Cortex of kidney (tissue), 1 donor: Measurements from ENCODE around the gene RARB.

Source experiments
- DNase-seq: peaks from one replicate; lab custom pipeline; 2025; lab: John Stamatoyannopoulos, UW

RARB gene

DNA sequence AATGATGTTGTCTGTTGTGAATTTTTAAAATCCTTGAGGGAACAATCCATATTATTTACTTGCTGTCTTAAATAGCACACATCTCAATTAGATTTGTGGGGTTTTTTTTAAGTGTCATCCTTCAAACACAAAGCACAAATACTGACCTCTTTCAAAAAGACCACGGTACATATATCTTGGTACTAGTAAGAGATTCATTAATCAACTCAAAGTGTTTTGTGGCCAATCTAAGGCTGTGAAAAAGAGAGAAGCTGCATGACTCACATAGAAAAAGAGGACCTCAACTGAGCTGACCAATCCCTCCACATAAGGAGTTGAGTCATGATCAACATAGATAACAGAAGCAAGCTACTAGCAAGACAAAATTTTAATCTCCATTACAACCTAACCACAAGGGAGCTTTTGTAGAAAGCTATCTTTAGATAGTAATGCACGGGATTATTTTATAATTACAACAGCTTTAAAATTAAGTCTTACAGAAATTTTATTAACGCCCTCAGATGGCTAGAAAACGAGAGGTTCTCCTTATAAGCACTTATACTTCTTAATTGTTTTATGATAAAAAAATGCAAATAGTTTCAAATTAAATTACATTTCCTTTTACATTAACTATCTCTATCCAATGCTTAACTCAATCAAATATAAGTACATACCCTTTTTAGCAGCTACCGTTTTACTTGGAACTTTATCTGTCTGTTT, 176.2 kb downstream of the RARB start:
- no peak for DNase-seq

DNA sequence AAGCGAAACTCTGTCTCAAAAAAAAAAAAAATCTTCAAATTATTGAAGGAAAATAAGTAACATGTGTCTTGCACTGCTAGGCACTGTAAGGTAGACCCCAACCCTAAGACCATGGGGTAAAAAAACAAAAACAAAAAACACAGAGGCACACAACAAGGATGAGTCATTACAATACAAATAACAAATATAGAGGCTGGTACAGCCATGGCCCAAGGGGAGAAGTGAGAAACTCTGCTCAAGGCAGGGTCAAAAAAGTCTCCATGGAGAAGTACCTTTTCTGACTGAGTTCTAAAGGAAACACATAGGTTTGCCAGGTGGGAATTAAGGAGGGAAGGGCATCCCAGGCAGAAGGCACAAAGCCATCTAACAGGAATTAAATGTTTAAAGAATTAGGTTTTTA, 182.1 kb downstream of the RARB start:
- DNase-seq = no peak

DNA sequence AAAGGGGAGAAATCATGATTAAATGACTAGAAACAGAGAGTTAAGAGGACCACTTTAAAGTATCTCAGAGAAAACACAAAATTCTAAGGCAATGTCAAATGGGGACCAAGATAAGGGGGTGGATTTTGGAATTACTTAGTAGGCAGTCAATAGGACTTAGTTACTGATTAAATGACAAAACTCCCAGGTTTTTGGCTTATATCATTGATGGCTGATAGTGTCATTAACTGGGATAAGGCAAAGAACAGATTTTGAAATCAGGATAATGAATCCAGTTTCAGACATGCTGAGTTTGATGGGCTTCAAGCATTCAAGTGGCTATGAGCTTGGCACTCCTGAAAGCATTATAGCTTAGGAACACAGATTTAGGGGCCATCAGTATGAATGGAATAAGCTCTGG, 182.7 kb downstream of the RARB start:
- DNase-seq = no peak

DNA sequence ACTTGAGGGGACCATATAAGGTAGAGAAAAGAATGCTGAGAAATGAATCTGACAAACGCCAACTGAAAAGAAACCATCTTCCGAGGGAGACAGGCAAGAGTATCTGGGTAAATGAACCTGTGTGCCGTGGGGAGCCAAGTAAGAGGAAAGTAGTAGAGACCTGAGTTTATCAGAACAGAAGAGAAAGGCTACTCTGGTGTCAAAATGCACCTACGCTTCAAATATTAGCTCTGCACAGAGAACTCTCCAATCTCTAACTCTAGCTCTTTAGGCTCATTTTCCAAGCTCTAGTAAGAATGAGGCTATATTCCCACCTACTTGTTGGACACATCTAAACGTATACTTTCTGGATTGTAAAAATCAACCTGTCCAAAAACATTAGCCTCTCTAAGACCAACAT, 183.1 kb downstream of the RARB start:
- DNase-seq = no peak

DNA sequence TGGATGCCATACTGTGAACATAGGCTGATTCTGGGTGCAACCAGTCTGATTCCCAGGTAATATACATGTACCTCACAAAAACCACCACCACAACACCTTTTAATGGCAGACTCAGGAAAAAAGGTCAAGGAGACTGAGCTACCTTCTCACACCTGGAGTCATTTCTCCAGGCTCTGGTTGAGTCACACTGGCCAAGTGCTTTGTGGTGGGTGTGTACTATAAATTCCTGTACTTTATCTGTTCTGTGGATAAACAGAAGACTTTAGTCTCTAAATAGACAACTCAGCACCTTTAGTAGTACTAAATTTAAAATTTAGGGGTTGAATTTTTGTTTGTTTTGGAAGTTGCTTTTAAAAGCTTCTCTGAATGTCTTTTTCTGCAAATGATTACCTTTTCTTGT, 190.0 kb downstream of the RARB start:
- DNase-seq = no peak

DNA sequence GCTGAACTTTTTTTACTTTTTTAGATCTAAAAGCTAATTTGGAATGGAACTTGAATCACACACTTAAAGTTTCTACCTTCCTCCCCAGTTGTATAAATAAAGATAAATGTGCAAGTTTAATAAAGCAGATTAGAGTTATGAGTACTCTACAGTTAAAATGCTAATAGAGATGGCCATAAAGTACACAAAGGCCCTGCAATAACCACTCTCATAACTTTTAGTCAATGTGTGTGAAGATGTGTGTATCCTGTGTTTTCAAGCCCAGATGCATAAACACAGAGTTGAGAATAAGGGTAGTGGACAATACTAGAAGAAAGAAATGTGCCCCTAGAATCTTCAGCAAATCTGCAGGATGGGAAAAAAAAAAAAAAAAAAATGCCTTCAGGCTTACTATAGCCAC, 191.3 kb downstream of the RARB start:
- no peak for DNase-seq

DNA sequence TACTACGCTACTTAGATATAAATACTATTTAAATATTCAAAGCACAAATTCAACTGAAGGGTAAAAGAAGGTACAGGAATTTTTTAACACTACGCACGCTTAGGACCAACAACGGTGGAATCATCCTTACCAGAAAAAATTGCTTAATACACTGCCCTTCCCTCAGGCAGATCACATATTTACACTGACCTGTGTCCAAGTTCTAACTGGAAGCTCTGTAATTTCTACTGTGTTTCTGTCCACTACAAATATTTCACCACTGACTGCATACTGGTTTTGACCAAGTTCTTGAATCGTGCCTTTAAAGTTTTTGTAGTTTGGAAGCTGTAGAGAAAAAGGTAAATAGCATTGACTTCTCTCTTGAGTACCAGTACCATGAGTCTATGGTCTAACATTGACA, 192.4 kb downstream of the RARB start:
- DNase-seq = no peak

DNA sequence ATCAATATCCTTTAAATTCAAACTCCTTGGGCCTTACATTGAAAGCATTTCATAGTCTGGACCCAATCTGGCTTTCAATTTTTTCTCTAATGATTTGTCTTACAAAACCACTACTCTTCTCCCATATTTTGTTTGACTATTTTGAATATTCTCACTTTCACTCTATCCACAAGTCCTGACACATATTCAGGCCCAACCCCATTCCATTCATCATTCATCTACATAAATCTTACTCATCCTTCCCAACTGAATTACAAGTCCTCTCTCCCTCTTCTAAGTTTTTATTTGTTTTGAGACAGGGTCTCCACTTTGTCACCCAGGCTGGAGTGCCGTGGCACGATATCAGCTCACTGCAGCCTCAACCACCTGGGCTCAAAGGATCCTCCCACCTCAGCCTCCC, 193.0 kb downstream of the RARB start:
- no peak for DNase-seq

DNA sequence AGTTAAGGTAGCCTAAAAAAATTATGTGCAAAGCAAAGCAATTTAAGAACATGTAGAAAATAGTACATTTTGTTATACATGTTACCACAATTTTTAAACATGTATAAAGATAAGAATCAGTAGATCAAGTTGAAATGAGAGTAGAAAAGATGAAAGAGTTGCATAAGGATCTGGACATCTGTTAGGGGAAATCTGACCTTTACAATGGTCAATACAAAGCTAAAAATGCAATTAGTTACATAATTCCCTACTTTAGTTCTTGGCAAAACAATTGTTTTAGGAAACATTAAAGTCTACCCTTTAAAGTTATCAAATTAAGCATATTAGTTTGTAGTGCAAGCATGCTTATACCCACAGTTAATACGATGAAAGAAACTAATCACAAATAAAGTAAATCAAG, 203.9 kb downstream of the RARB start:
- no peak for DNase-seq

DNA sequence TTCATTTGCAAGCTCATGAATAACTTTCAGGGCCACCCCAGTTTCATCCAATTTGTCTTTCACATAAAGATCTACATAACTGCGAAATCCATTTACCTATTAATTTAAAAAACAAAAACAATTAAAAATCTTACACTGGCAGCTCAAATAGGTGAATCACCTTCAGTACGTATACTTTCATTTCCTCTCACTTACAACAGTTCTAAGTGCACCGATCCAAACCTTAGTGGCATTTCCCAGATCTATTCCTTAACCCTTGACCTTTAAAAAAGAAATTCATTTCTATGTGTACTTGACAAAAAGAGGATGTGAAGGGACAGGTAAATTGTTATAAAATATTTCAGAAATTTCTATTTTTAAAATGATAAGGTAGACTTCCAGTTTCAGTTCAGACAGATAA, 205.9 kb downstream of the RARB start:
- no peak for DNase-seq

DNA sequence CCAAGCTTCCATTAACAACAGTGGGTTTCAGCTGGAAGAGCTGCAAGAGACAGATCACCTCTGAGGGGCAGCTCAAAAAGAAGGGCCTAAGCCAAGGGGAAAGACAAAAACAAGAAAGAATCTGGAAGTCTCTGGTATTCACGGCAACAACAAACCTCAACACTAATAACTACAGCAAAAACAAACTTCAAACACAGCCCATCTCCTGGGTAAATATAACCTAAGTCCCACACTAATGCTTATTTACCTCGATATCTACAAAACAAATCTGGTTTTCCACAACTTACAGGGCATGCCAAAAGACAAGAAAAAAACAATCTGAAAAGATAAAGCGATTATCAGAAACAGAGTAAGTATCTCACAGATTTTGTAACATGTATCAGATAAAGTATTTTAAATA, 207.0 kb downstream of the RARB start:
- no peak for DNase-seq
